ENCODE results near the gene SLC16A3. TPM values are rescaled to one million over a fixed set of nuclear protein-coding genes. Genes with fewer than 3 reads are reported as not detected.

Gene SLC16A3
- total RNA-seq, 1 experiment from 2014 or later = 28.7 TPM

DNA sequence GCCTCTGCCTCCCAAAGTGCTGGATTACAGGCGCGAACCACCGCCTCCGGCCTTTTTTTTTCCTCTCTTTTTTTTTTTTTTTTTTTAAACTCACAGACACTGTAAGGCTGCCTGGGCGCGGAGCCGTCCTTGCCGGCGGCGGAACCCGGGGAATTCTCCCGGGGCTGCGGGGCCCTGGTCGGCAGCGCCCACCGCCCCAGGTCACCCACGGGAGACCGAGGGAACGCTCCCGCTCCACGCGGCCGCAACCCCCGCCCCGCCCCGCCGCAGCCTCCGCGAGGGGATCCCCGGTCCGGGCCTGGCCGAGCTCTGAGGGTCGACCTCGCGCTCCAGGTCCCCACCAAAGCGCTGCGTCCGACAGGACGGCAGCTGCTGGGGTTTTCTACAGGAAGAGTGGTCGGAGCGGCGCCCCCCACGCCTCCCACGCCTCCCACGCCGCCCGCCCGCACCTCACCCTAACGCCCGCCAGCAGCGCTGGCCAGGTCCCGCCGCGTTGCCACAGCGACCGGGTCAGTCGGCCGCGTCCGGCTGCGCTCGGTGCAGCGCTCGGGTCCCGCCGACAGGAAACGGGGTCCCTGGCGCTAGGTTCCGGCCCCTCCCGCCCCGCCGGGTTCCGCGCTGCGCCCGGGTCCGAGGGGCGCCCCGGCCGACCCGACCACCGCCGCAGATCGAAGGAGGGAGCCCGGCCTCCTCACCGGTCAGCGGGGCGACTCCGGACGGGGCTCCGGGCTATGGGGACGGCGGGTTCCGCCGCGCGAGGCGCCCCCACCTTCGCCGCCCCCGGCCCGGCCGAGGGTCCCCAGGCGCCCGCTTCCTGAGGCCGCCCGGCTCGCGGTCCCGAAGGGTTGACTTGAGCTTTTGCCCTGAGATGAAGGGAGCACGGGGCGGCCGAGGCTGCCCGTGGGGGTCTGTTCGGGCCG, 16.3 kb upstream of the SLC16A3 start, which contains the start of gene CCDC57:
Gene CCDC57, minus strand, starts transcription at position 512 of the 920 bp plus-strand sequence. CDS start 10,898 bp downstream, outside the sequence.
- DNase-seq (ENCODE audit: low spot score) (peak; percentile 74), ATAC-seq (peak; percentile 89)
- Mint-ChIP-seq H3K4me1 (peaks cover 5% of the 10 kb centered on the region; the same call in 1 of the 2 replicates), H3K27ac (no peak within 1 kb of the TSS), H3K4me3 (peak within 1 kb of the TSS; percentile 70), H3K9me3 (no peaks in the 10 kb centered on the region; the same call in 1 of the 2 replicates), H3K36me3 (no peaks in the 10 kb centered on the region), H3K27me3 (ENCODE audit: low read depth) (peaks cover 24% of the 10 kb centered on the region)
- ChIA-PET CTCF (interaction anchor here (0.6 to 2.0 kb wide), 5 partner anchors 59 to 318 kb away, joined by 3 to 7 read pairs (median 5); no protein-coding TSS in a partner anchor), POLR2A (interaction anchor here (0.7 to 1.5 kb wide), 3 partner anchors 182 to 379 kb away, joined by 3 to 7 read pairs (median 3); partner anchors contain the start of gene MCRIP1)
- TF ChIP-seq GABPB1 (CRISPR knock-in tag; IDR thresholded peaks at IDR 0.05) = peak; percentile 67
- no peak for TF ChIP-seq ZNF121 (CRISPR knock-in tag; IDR thresholded peaks at IDR 0.05)
- TF ChIP-seq FOXP1 (CRISPR knock-in tag; IDR thresholded peaks at IDR 0.05; ENCODE audit: borderline replicate concordance) = peak; percentile 85
- TF ChIP-seq, protein P1, sequence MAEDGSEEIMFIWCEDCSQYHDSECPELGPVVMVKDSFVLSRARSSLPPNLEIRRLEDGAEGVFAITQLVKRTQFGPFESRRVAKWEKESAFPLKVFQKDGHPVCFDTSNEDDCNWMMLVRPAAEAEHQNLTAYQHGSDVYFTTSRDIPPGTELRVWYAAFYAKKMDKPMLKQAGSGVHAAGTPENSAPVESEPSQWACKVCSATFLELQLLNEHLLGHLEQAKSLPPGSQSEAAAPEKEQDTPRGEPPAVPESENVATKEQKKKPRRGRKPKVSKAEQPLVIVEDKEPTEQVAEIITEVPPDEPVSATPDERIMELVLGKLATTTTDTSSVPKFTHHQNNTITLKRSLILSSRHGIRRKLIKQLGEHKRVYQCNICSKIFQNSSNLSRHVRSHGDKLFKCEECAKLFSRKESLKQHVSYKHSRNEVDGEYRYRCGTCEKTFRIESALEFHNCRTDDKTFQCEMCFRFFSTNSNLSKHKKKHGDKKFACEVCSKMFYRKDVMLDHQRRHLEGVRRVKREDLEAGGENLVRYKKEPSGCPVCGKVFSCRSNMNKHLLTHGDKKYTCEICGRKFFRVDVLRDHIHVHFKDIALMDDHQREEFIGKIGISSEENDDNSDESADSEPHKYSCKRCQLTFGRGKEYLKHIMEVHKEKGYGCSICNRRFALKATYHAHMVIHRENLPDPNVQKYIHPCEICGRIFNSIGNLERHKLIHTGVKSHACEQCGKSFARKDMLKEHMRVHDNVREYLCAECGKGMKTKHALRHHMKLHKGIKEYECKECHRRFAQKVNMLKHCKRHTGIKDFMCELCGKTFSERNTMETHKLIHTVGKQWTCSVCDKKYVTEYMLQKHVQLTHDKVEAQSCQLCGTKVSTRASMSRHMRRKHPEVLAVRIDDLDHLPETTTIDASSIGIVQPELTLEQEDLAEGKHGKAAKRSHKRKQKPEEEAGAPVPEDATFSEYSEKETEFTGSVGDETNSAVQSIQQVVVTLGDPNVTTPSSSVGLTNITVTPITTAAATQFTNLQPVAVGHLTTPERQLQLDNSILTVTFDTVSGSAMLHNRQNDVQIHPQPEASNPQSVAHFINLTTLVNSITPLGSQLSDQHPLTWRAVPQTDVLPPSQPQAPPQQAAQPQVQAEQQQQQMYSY (CRISPR knock-in tag; IDR thresholded peaks at IDR 0.05) = no peak
- TF ChIP-seq FOXK1 (CRISPR knock-in tag; IDR thresholded peaks at IDR 0.05) = peak; percentile 80
- TF ChIP-seq, protein P2, sequence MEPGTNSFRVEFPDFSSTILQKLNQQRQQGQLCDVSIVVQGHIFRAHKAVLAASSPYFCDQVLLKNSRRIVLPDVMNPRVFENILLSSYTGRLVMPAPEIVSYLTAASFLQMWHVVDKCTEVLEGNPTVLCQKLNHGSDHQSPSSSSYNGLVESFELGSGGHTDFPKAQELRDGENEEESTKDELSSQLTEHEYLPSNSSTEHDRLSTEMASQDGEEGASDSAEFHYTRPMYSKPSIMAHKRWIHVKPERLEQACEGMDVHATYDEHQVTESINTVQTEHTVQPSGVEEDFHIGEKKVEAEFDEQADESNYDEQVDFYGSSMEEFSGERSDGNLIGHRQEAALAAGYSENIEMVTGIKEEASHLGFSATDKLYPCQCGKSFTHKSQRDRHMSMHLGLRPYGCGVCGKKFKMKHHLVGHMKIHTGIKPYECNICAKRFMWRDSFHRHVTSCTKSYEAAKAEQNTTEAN (CRISPR knock-in tag; IDR thresholded peaks at IDR 0.05) = no peak
- TF ChIP-seq MXD4 (CRISPR knock-in tag; IDR thresholded peaks at IDR 0.05; ENCODE audit: borderline replicate concordance) = no peak
- TF ChIP-seq ETV6 (CRISPR knock-in tag; IDR thresholded peaks at IDR 0.05) = peak; percentile 78
- TF ChIP-seq, protein P3, sequence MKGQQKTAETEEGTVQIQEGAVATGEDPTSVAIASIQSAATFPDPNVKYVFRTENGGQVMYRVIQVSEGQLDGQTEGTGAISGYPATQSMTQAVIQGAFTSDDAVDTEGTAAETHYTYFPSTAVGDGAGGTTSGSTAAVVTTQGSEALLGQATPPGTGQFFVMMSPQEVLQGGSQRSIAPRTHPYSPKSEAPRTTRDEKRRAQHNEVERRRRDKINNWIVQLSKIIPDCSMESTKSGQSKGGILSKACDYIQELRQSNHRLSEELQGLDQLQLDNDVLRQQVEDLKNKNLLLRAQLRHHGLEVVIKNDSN (CRISPR knock-in tag; IDR thresholded peaks at IDR 0.05) = no peak
- no peak for TF ChIP-seq NR2C2 (CRISPR knock-in tag; IDR thresholded peaks at IDR 0.05)
- TF ChIP-seq, protein P4, sequence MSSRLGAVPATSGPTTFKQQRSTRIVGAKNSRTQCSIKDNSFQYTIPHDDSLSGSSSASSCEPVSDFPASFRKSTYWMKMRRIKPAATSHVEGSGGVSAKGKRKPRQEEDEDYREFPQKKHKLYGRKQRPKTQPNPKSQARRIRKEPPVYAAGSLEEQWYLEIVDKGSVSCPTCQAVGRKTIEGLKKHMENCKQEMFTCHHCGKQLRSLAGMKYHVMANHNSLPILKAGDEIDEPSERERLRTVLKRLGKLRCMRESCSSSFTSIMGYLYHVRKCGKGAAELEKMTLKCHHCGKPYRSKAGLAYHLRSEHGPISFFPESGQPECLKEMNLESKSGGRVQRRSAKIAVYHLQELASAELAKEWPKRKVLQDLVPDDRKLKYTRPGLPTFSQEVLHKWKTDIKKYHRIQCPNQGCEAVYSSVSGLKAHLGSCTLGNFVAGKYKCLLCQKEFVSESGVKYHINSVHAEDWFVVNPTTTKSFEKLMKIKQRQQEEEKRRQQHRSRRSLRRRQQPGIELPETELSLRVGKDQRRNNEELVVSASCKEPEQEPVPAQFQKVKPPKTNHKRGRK (CRISPR knock-in tag; IDR thresholded peaks at IDR 0.05; ENCODE audit: borderline replicate concordance) = no peak
- TF ChIP-seq NFYB (CRISPR knock-in tag; conservative IDR thresholded peaks at IDR 0.05; ENCODE audit: low read depth) = no peak
- TF ChIP-seq, protein P5, sequence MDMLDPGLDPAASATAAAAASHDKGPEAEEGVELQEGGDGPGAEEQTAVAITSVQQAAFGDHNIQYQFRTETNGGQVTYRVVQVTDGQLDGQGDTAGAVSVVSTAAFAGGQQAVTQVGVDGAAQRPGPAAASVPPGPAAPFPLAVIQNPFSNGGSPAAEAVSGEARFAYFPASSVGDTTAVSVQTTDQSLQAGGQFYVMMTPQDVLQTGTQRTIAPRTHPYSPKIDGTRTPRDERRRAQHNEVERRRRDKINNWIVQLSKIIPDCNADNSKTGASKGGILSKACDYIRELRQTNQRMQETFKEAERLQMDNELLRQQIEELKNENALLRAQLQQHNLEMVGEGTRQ (CRISPR knock-in tag; IDR thresholded peaks at IDR 0.05) = no peak
- TF ChIP-seq, protein P6, sequence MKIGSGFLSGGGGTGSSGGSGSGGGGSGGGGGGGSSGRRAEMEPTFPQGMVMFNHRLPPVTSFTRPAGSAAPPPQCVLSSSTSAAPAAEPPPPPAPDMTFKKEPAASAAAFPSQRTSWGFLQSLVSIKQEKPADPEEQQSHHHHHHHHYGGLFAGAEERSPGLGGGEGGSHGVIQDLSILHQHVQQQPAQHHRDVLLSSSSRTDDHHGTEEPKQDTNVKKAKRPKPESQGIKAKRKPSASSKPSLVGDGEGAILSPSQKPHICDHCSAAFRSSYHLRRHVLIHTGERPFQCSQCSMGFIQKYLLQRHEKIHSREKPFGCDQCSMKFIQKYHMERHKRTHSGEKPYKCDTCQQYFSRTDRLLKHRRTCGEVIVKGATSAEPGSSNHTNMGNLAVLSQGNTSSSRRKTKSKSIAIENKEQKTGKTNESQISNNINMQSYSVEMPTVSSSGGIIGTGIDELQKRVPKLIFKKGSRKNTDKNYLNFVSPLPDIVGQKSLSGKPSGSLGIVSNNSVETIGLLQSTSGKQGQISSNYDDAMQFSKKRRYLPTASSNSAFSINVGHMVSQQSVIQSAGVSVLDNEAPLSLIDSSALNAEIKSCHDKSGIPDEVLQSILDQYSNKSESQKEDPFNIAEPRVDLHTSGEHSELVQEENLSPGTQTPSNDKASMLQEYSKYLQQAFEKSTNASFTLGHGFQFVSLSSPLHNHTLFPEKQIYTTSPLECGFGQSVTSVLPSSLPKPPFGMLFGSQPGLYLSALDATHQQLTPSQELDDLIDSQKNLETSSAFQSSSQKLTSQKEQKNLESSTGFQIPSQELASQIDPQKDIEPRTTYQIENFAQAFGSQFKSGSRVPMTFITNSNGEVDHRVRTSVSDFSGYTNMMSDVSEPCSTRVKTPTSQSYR (CRISPR knock-in tag; IDR thresholded peaks at IDR 0.05) = peak; percentile 18; the same call in 1 of the 2 replicates
- TF ChIP-seq SOX15 (CRISPR knock-in tag; IDR thresholded peaks at IDR 0.05) = no peak
- TF ChIP-seq SP1 (CRISPR knock-in tag; conservative IDR thresholded peaks at IDR 0.05) = peak; percentile 85
- peak; percentile 58; the same call in 1 of the 2 replicates for TF ChIP-seq TEAD1 (CRISPR knock-in tag; IDR thresholded peaks at IDR 0.05)
- peak; percentile 51 for TF ChIP-seq JUN (CRISPR knock-in tag; IDR thresholded peaks at IDR 0.05)
- no peak for TF ChIP-seq OVOL2 (CRISPR knock-in tag; IDR thresholded peaks at IDR 0.05; ENCODE audit: borderline replicate concordance)
- no peak for TF ChIP-seq CBFB (CRISPR knock-in tag; IDR thresholded peaks at IDR 0.05; ENCODE audit: low read depth)
- no peak for TF ChIP-seq SMAD4 (CRISPR knock-in tag; IDR thresholded peaks at IDR 0.05)
- TF ChIP-seq, protein P7, sequence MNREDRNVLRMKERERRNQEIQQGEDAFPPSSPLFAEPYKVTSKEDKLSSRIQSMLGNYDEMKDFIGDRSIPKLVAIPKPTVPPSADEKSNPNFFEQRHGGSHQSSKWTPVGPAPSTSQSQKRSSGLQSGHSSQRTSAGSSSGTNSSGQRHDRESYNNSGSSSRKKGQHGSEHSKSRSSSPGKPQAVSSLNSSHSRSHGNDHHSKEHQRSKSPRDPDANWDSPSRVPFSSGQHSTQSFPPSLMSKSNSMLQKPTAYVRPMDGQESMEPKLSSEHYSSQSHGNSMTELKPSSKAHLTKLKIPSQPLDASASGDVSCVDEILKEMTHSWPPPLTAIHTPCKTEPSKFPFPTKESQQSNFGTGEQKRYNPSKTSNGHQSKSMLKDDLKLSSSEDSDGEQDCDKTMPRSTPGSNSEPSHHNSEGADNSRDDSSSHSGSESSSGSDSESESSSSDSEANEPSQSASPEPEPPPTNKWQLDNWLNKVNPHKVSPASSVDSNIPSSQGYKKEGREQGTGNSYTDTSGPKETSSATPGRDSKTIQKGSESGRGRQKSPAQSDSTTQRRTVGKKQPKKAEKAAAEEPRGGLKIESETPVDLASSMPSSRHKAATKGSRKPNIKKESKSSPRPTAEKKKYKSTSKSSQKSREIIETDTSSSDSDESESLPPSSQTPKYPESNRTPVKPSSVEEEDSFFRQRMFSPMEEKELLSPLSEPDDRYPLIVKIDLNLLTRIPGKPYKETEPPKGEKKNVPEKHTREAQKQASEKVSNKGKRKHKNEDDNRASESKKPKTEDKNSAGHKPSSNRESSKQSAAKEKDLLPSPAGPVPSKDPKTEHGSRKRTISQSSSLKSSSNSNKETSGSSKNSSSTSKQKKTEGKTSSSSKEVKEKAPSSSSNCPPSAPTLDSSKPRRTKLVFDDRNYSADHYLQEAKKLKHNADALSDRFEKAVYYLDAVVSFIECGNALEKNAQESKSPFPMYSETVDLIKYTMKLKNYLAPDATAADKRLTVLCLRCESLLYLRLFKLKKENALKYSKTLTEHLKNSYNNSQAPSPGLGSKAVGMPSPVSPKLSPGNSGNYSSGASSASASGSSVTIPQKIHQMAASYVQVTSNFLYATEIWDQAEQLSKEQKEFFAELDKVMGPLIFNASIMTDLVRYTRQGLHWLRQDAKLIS (CRISPR knock-in tag; IDR thresholded peaks at IDR 0.05; ENCODE audit: borderline replicate concordance) = no peak

All from WTC11 (cell line).